Colonic mucosa (tissue), 4 donors: ENCODE results near the gene ADAMTS17. TPM values are rescaled to one million over a fixed set of nuclear protein-coding genes. Genes with fewer than 3 reads are reported as not detected.

Experiments used
- DNase-seq: peaks from one replicate; pipeline ENCODE4 v3.0.0-alpha.2; 2020
- H3K27ac ChIP-seq: fragments of 200-600 bp; one replicate; pipeline ENCODE4 v1.8.0; 2021
- H3K27me3 ChIP-seq: fragments of 200-600 bp; one replicate; pipeline ENCODE4 v1.8.0; 2021
- H3K36me3 ChIP-seq: fragments of 200-600 bp; one replicate; pipeline ENCODE4 v1.8.0; 2021
- H3K4me1 ChIP-seq: fragments of 200-600 bp; one replicate; pipeline ENCODE4 v1.8.0; 2021; ENCODE audit warnings: mild to moderate bottlenecking
- H3K4me3 ChIP-seq: fragments of 200-600 bp; one replicate; pipeline ENCODE4 v1.8.0; 2021
- H3K9ac ChIP-seq, 2 donors: one replicate each; pipeline ENCODE4 v1.7.0; 2013; ENCODE audit warnings: control low read depth in 2 of 2, low read depth in 2 of 2, low read length in 2 of 2
- H3K9me3 ChIP-seq: fragments of 200-600 bp; one replicate; pipeline ENCODE4 v1.8.0; 2021
- intact Hi-C: fragments of 100-400 bp; cut with DNase I; formaldehyde crosslinking; loops from one replicate; pipeline ENCODE4 v1.14.1; 2022
- total RNA-seq, 2 donors: library from RNA; stranded (reverse); fragmentation: NEBNext Ultra II Directional in 1 of 2; extraction: Animal tissue kit (Norgen Biotek cat#: 25700) in 1 of 2; gene quantifications; one replicate each; pipeline ENCODE4 v1.2.1, GENCODE V29; 2021
- TF ChIP-seq, protein P1 (sequence below): fragments of 200-600 bp; IDR thresholded peaks from one replicate; pipeline ENCODE4 v1.8.0; 2022; ENCODE audit warnings: antibody characterized with exemption, mild to moderate bottlenecking
- donor health status: healthy.
- donor health status: DM: no; HTN: no; CAD: no.
- donor health status: DM: no; HTN: no; CAD: no.

The ADAMTS17 gene
- total RNA-seq, 2 donors from 2014 or later: 4.2 to 8.3 TPM

DNA sequence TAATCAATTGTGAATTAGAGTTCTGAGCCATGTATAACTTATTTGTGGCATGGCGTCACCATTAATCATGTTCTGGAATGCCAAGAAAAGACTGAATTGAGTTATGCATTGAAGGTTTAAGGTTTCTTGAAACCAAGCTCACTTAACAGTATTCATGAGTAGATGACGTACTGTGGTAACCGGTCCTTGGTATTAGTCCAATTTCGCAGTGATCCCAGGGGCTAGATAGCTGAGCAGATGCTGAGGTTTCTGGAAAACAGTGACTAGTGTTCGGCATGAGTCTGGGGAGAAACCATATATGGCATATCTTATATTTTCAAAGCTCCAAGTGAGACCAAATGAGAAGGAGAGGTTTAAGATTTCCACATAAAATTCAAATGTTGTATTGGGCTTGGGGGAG, 390.3 kb downstream of the ADAMTS17 start:
- no peak for DNase-seq
- no peaks in the 10 kb centered on the region for H3K4me1 ChIP-seq
- no peak overlapping the region for H3K27ac ChIP-seq
- TF ChIP-seq, protein P1, sequence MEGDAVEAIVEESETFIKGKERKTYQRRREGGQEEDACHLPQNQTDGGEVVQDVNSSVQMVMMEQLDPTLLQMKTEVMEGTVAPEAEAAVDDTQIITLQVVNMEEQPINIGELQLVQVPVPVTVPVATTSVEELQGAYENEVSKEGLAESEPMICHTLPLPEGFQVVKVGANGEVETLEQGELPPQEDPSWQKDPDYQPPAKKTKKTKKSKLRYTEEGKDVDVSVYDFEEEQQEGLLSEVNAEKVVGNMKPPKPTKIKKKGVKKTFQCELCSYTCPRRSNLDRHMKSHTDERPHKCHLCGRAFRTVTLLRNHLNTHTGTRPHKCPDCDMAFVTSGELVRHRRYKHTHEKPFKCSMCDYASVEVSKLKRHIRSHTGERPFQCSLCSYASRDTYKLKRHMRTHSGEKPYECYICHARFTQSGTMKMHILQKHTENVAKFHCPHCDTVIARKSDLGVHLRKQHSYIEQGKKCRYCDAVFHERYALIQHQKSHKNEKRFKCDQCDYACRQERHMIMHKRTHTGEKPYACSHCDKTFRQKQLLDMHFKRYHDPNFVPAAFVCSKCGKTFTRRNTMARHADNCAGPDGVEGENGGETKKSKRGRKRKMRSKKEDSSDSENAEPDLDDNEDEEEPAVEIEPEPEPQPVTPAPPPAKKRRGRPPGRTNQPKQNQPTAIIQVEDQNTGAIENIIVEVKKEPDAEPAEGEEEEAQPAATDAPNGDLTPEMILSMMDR: no peak
- no peaks in the 10 kb centered on the region for H3K36me3 ChIP-seq
- H3K9me3 ChIP-seq: no peaks in the 10 kb centered on the region
- H3K9ac ChIP-seq: no peak overlapping the region
- intact Hi-C loops: no loop called here
- H3K4me3 ChIP-seq: no peak overlapping the region
- no peaks in the 10 kb centered on the region for H3K27me3 ChIP-seq

DNA sequence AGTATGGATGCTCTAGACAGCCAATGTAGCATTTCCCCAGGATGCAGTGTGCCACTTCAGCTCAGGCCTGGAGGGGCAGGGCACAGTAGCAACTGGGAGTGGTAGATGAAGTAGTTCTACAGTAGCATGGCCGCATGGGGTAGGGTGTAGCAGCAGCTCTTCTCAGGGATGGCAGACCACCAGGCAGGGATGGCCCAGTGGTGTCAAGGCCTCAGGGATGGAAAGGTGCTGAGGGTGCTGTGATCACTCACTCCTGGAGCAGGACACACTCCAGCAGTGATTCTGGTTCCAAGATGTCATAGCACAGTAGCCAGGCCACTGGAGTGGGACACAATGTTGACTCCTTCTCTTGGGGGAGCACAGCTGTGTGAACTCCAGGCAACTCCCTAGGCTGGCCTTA, 397.6 kb downstream of the ADAMTS17 start:
- DNase-seq: no peak
- TF ChIP-seq, protein P1: no peak
- no peaks in the 10 kb centered on the region for H3K4me1 ChIP-seq
- H3K9ac ChIP-seq: no peak overlapping the region
- H3K27ac ChIP-seq: no peak overlapping the region
- H3K36me3 ChIP-seq: no peaks in the 10 kb centered on the region
- H3K27me3 ChIP-seq: no peaks in the 10 kb centered on the region
- intact Hi-C loops: no loop called here
- no peaks in the 10 kb centered on the region for H3K9me3 ChIP-seq
- H3K4me3 ChIP-seq: no peak overlapping the region

DNA sequence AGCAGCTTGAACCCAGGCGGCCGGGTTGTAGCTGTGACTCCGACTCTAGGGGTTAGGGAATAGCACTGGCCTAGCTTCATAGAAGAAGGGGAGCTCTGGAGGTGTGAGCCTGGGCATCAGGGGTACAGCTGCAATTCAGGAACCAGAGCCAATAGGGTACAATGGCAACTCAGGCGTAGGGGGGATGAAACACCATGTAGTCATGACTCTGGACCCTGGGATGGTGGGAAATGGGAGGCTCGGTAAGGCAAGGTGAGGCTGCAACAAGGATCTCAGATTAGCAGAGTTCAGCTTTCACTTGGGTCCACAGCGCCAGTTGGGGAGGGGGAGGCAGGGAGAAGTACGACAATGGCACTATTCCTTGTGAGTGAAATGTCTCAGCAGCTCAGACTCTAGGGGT, 398.3 kb downstream of the ADAMTS17 start:
- intact Hi-C loops: no loop called here
- no peaks in the 10 kb centered on the region for H3K27me3 ChIP-seq
- no peak overlapping the region for H3K27ac ChIP-seq
- no peak overlapping the region for H3K9ac ChIP-seq
- no peak for DNase-seq
- H3K9me3 ChIP-seq: no peaks in the 10 kb centered on the region
- TF ChIP-seq, protein P1: no peak
- H3K36me3 ChIP-seq: no peaks in the 10 kb centered on the region
- no peak overlapping the region for H3K4me3 ChIP-seq
- no peaks in the 10 kb centered on the region for H3K4me1 ChIP-seq

DNA sequence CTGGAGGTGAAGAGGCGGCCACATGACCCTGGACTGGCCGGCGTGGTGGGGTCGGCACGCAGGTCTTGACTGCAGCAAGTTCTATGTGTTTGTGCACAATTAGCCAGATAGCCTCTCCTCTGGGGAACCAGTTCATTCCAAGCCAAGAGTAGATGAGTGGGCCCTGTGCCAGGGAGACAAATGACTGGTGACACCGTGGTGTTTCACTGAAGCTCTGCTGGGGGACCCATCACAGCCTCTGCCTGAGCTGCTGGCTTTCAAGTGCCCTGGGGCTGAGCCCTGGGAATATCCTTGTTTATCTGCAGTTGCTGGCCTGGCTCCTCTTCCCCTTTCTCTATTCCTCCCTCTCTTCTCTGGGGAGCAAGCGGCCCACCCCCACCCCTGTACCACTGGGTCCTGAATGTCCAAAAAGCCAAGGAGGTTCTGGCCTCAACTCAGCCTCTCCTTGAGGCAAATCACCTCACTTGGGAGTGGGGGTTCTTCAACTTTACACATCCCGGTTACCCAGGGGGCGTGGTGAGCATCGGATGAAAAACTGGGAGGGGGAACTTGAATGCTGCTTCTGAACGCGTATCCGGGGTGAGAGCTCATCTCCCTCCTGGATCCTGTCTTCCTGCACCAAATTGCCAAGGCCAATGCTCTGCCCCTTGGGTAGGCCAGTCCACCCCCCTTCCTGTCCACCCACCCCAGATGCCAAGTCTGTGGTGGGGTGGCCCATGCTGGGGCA, 408.9 kb downstream of the ADAMTS17 start:
- TF ChIP-seq, protein P1: no peak
- intact Hi-C loops: loop anchor here (10.0 kb wide), 1 partner anchor 642 kb away; no protein-coding TSS in a partner anchor
- H3K27ac ChIP-seq: no peak overlapping the region
- H3K36me3 ChIP-seq: no peaks in the 10 kb centered on the region
- no peak for DNase-seq
- no peaks in the 10 kb centered on the region for H3K9me3 ChIP-seq
- H3K4me1 ChIP-seq: peaks cover 4% of the 10 kb centered on the region
- no peak overlapping the region for H3K9ac ChIP-seq
- H3K27me3 ChIP-seq: no peaks in the 10 kb centered on the region
- no peak overlapping the region for H3K4me3 ChIP-seq

DNA sequence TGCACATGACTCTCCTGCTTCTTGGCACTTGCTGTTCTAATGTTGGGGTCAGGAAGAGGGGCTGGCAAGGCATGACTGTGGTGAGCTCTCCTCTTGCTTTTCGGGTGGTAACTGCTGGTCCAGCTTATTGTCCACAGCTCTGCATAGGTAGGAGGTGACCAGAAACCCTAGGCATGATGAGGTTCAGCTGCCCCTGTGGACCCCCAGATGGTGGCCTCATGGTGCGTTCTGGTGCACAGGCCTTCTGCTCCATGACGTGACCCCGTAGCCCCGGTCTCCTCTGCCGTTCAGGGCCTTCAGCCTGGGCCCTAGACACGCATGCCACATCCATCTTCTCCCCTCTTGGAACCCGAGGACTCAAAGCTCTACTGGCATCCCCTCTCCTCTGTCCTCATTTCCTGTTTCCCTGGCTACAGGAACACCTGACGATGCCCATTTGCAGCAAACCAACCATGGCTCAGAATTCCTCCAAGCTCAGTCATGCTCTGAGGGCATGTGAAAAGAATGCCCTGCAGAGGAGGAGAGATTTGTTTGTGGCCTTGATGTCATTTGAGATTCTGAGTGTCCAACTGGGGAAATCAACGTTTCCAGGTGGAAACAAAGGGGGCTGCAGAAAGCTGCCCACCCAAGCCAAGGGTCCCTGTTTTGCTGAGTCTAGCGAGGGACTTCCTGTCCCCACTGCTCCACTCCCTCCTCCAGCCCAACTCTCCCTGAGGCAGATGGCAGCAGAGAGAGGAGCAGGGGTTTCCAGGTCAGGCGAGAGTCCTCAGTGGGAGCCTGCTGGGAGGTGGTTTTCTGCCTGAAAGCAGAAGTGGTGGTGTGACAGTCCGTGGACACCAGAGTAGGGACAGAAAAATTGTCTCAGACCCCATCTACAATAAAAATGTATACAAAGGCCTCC, 409.8 kb downstream of the ADAMTS17 start:
- no peak for DNase-seq
- Histone ChIP-seq H3K4me3 (no peak overlapping the region), H3K27ac (no peak overlapping the region), H3K9ac (no peak overlapping the region), H3K9me3 (no peaks in the 10 kb centered on the region), H3K36me3 (no peaks in the 10 kb centered on the region), H3K4me1 (peaks cover 4% of the 10 kb centered on the region), H3K27me3 (no peaks in the 10 kb centered on the region)
- intact Hi-C loops: loop anchor here (10.0 kb wide), 1 partner anchor 643 kb away; no protein-coding TSS in a partner anchor
- TF ChIP-seq, protein P1: no peak
